Medulla oblongata (tissue), 1 donor: ENCODE data around the gene CASR.

Source experiments
- DNase-seq: peaks from one replicate; pipeline ENCODE4 v3.0.0-alpha.2; 2015; ENCODE audit errors: extremely low spot score

Gene CASR

GRCh38 chr3:122305818-122306621 is 122.6 kb downstream of the CASR start:
- no peak for DNase-seq

- DNase-seq, result no peak
These were observed 123.1 kb downstream of the CASR start for GRCh38 chr3:122306622-122306953.

- no peak for DNase-seq
These were observed 123.7 kb downstream of the CASR start for GRCh38 chr3:122307094-122307687.

GRCh38 chr3:122307976-122308375 is 124.5 kb downstream of the CASR start:
- DNase-seq, result no peak

- no peak for DNase-seq
These were observed 126.9 kb downstream of the CASR start for GRCh38 chr3:122310361-122310760.

- DNase-seq, result no peak
These were observed 129.4 kb downstream of the CASR start for GRCh38 chr3:122312826-122313225.

GRCh38 chr3:122313281-122313680 is 129.8 kb downstream of the CASR start:
- no peak for DNase-seq

- no peak for DNase-seq
These were observed 130.9 kb downstream of the CASR start for GRCh38 chr3:122314228-122314876.

GRCh38 chr3:122315619-122316018 is 132.2 kb downstream of the CASR start:
- no peak for DNase-seq

- no peak for DNase-seq
These were observed 132.9 kb downstream of the CASR start for GRCh38 chr3:122316368-122316767.

GRCh38 chr3:122318620-122319019 is 135.2 kb downstream of the CASR start:
- DNase-seq, result no peak

- DNase-seq, result no peak
These were observed 138.9 kb downstream of the CASR start for GRCh38 chr3:122322095-122323075.

GRCh38 chr3:122324871-122325323 is 141.4 kb downstream of the CASR start, which contains the start of gene CSTA:
Gene CSTA, plus strand, starts transcription at chr3:122325248. Its CDS starts 45 bp downstream, at chr3:122325293.
- no peak for DNase-seq

GRCh38 chr3:122325769-122326168 is 142.3 kb downstream of the CASR start:
- no peak for DNase-seq

GRCh38 chr3:122331886-122332285 is 148.4 kb downstream of the CASR start:
- no peak for DNase-seq

- DNase-seq, result no peak
These were observed 149.1 kb downstream of the CASR start for GRCh38 chr3:122332551-122332950.
